Pancreas (tissue), 10 donors: ENCODE data around the gene CSTPP1. TPM values are rescaled to one million over a fixed set of nuclear protein-coding genes. Genes with fewer than 3 reads are reported as not detected.

ENCODE experiments used
- ATAC-seq, 4 donors: fragments of 200-7000 bp; cut with Tn5 transposase; one replicate each; pipeline versions ENCODE4 v1.8.0 to v1.9.1; 2020; ENCODE audit warnings: mild to moderate bottlenecking in 4 of 4, moderate library complexity in 4 of 4
- DNase-seq, 6 donors: peaks; one replicate each; pipeline ENCODE4 v3.0.0-alpha.2; 2020
- FAIRE-seq: peaks from 2 replicates; lab custom pipeline; 2012; peaks lifted over from hg19 to GRCh38; lab: Jason Lieb, UNC
- H3K27ac ChIP-seq, 4 donors: fragments of 200-600 bp; sonication (generic); 1 replicate in 3 of 4; 2 replicates in 1 of 4; pipeline versions ENCODE4 v1.5.0 to v1.8.0; 2020
- H3K27me3 ChIP-seq, 4 donors: fragments of 200-600 bp; one replicate each; pipeline ENCODE4 v1.8.0; 2021
- H3K36me3 ChIP-seq, 3 donors: fragments of 200-600 bp; sonication (generic) in 1 of 3; one replicate each; pipeline versions ENCODE4 v1.5.0 to v1.8.0; 2020 to 2021
- H3K4me1 ChIP-seq, 3 donors: fragments of 200-600 bp; one replicate each; pipeline ENCODE4 v1.8.0; 2021
- H3K4me3 ChIP-seq, 4 donors: fragments of 200-600 bp; sonication (generic) in 2 of 4; one replicate each; pipeline versions ENCODE4 v1.5.0 to v1.8.0; 2020 to 2021
- H3K9me3 ChIP-seq, 4 donors: fragments of 200-600 bp; one replicate each; pipeline ENCODE4 v1.8.0; 2021
- WGBS, 2 donors: extraction: QIAGEN DNeasy Blood & Tissue Kit; methylation state at CpG; one replicate each; pipeline ENCODE4 v1.1.7; 2013; 5-methylcytosine and 5-hydroxymethylcytosine counted together
- intact Hi-C, 3 donors: fragments of 100-400 bp; cut with DNase I; formaldehyde crosslinking; loops; one replicate each; pipeline versions ENCODE4 v1.11.1 to v1.14.2; 2022
- polyA plus RNA-seq, 2 donors: library from polyadenylated mRNA; stranded (reverse); fragments of 200-250 nt; gene quantifications; one replicate each; pipeline ENCODE4 v1.2.3, GENCODE V29; 2013
- total RNA-seq, 6 donors: library from RNA; stranded (reverse); fragmentation: NEBNext Ultra II Directional in 4 of 6; extraction: Animal tissue kit (Norgen Biotek cat#: 25700) in 4 of 6; gene quantifications; one replicate each; pipeline versions ENCODE4 v1.2.1 to v1.2.4, GENCODE V29; 2021 to 2023
- TF ChIP-seq, protein P1 (sequence below), 4 donors: fragments of 200-600 bp; sonication (generic) in 3 of 4; IDR thresholded peaks; one replicate each; pipeline versions ENCODE4 v1.5.0 to v1.8.0; 2021; ENCODE audit warnings: antibody characterized with exemption in 4 of 4
- donor health status: healthy with polysubstance abuse.
- donor health status: DM: no; HTN: no; CAD: no; lungs with moderate emphysema.
- donor health status: DM: no; HTN: no; CAD: no.
- donor health status: control.
- donor health status: control.
- donor health status: Bipolar disorder and iron deficiency.
- donor health status: DM: yes; HTN: yes; CAD: no.
- donor health status: DM: no; HTN: no; CAD: no.
- donor health status: DM: no; HTN: no; CAD: no.
- donor health status: DM: yes; HTN: yes; CAD: no.

Gene CSTPP1
- total and polyA plus RNA-seq, 8 donors: 9.7 to 23.6 (median 14.0) TPM

DNA sequence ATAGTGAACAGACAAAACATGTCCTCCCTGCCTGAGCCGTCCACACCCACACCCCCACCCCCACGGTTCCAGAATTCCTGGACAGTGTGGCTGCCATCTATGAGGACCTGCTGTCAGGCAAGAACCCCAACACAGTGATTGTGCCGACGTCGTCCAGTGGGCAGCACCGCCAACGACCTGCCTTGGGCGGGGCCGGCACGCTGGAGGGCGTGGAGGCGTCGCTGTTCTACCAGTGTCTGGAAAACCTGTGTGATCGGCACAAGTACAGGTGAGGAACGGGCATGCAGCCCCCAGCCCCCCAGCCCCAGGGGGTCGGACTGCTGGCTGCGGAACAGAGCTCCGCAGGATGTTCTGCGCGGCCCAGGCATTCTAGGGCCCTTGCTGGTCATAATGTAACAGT lies 220.4 kb downstream of the CSTPP1 start:
- FAIRE-seq (no peak), DNase-seq (no peak), ATAC-seq (no peak)
- peak overlapping the region in 1 of 4 donors; percentile 68 for H3K27ac ChIP-seq
- H3K9me3 ChIP-seq: no peaks in the 10 kb centered on the region
- H3K4me3 ChIP-seq: no peak overlapping the region
- intact Hi-C loops: loop anchor here in 1 of 3 donors (10.0 kb wide), 1 partner anchor 142 kb away; no protein-coding TSS in a partner anchor
- H3K27me3 ChIP-seq: no peaks in the 10 kb centered on the region
- peaks cover 5 to 15% (median 8%) of the 10 kb centered on the region in 3 donors for H3K4me1 ChIP-seq
- 93 to 95% methylated on average over 20 of the region's 20 CpGs for WGBS, 2 donors
- TF ChIP-seq, protein P1, sequence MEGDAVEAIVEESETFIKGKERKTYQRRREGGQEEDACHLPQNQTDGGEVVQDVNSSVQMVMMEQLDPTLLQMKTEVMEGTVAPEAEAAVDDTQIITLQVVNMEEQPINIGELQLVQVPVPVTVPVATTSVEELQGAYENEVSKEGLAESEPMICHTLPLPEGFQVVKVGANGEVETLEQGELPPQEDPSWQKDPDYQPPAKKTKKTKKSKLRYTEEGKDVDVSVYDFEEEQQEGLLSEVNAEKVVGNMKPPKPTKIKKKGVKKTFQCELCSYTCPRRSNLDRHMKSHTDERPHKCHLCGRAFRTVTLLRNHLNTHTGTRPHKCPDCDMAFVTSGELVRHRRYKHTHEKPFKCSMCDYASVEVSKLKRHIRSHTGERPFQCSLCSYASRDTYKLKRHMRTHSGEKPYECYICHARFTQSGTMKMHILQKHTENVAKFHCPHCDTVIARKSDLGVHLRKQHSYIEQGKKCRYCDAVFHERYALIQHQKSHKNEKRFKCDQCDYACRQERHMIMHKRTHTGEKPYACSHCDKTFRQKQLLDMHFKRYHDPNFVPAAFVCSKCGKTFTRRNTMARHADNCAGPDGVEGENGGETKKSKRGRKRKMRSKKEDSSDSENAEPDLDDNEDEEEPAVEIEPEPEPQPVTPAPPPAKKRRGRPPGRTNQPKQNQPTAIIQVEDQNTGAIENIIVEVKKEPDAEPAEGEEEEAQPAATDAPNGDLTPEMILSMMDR (IDR thresholded peaks at IDR 0.05): no peak
- no peaks in the 10 kb centered on the region for H3K36me3 ChIP-seq

DNA sequence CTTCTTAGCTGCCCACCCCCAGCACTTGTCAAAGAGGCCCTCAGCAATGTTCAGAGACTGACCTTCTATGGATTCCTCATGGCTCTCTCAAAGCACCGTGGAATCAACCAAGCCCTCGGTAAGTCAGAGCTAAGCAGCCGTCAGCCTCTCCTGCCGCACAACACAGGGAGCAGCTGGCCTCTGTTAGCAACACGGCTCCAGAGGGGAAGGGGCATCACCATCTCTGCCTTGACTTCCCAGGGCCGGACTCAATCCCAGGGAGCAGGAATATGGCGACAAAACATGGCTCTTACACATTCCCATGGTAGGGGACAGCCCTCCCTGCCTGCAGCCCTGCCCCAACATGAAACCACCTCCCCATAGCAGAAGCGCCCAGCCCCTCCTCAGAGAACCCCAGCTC lies 221.2 kb downstream of the CSTPP1 start:
- Histone ChIP-seq H3K9me3 (no peaks in the 10 kb centered on the region), H3K4me1 (peaks cover 2 to 12% (median 8%) of the 10 kb centered on the region in 3 donors), H3K27me3 (no peaks in the 10 kb centered on the region), H3K36me3 (no peaks in the 10 kb centered on the region), H3K27ac (peak overlapping the region in 1 of 4 donors; percentile 68), H3K4me3 (no peak overlapping the region)
- intact Hi-C loops: loop anchor here in 1 of 3 donors (10.0 kb wide), 1 partner anchor 143 kb away; no protein-coding TSS in a partner anchor
- FAIRE-seq: no peak
- ATAC-seq: no peak
- WGBS, 2 donors: 73 to 75% methylated on average over 8 of the region's 8 CpGs
- no peak for DNase-seq
- TF ChIP-seq, protein P1 (IDR thresholded peaks at IDR 0.05): no peak

DNA sequence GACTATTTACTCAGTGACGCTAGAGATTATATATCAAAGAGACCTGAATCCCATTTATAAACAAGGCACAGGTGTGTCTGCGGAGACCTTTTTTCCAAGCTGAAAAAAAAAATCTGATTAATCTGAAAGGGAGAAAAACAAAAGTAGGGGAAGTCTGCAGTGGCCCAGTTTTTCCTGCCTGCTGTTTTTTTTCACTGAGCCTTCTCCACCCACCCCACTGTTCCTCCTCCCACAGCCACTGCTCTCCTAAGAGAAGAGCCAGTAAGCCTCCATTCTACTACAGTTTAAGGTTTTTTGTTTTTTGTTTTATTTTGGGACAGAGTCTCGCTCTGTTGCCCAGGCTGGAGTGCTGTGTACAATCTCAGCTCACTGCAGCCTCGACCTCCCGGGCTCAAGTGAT lies 221.7 kb downstream of the CSTPP1 start:
- Histone ChIP-seq H3K36me3 (no peaks in the 10 kb centered on the region), H3K4me3 (no peak overlapping the region), H3K27ac (peak overlapping the region in 1 of 4 donors; percentile 68), H3K9me3 (no peaks in the 10 kb centered on the region), H3K4me1 (peaks cover 0 to 10% (median 8%) of the 10 kb centered on the region in 3 donors), H3K27me3 (no peaks in the 10 kb centered on the region)
- FAIRE-seq (no peak), DNase-seq (peak in 2 of 6 donors; percentile 55 to 59), ATAC-seq (peak in 3 of 4 donors; percentile 3 to 69 (median 23))
- TF ChIP-seq, protein P1 (IDR thresholded peaks at IDR 0.05): no peak
- WGBS, 2 donors: 48 to 54% methylated on average over 5 of the region's 5 CpGs
- intact Hi-C loops: loop anchor here in 1 of 3 donors (10.0 kb wide), 1 partner anchor 143 kb away; no protein-coding TSS in a partner anchor

DNA sequence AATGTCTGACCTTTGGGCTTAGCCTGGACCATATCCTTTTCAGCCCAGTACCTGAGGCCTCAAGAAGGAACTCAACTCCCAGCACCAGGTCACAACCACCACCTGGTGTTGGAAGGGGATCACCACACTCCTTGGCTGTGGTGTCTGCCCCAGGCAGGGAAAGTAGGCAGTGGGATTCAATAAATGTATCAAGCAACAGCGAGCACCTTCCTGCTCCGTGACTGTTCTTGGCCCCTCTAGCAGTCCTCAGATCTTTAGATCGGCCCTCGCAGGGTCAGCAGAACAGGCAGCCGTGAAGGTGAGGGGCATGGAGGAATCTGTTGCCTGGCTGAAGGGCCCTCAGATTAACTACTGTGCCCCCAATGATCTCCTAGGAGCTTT lies 224.2 kb downstream of the CSTPP1 start:
- Histone ChIP-seq H3K4me3 (no peak overlapping the region), H3K9me3 (no peaks in the 10 kb centered on the region), H3K4me1 (peaks cover 0 to 3% (median 0%) of the 10 kb centered on the region in 3 donors), H3K27ac (no peak overlapping the region), H3K36me3 (peaks cover under 1 to 19% (median 13%) of the 10 kb centered on the region in 3 donors), H3K27me3 (no peaks in the 10 kb centered on the region)
- DNase-seq (no peak), FAIRE-seq (no peak), ATAC-seq (peak in 1 of 4 donors; percentile 2)
- 84 to 90% methylated on average over 5 of the region's 5 CpGs for WGBS, 2 donors
- TF ChIP-seq, protein P1 (IDR thresholded peaks at IDR 0.05): no peak
- intact Hi-C loops: loop anchor here in 2 of 3 donors (5.0 to 10.0 kb wide), 2 partner anchors 273 to 276 kb away; no protein-coding TSS in a partner anchor
